DMS53 (cell line): ENCODE measurements around the gene CHCHD6.

Experiments used
- DNase-seq: peaks from one replicate; lab custom pipeline; 2025; lab: John Stamatoyannopoulos, UW

Gene CHCHD6

DNA sequence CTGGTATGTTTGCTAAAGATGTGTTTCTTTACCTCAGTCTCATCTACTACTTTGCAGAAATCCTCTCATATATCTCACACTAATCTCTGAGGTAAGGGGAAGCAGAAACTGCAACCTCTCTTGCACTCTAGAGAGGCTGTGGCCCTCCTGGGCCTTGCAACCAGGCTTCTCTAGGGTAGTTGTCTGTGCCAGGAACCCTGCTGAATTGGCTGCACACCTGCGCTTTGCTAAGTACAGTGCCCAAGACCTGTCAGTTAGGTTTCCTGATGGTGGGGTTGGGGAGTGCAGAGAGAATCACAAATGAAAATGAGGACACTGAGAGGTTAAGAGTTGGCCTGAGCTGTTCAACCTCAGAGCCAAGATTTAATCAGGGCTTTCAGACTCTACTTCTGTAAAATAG, 161.7 kb downstream of the CHCHD6 start:
- no peak for DNase-seq

GRCh38 chr3:126866175-126866759, 162.2 kb downstream of the CHCHD6 start:
- no peak for DNase-seq

DNA sequence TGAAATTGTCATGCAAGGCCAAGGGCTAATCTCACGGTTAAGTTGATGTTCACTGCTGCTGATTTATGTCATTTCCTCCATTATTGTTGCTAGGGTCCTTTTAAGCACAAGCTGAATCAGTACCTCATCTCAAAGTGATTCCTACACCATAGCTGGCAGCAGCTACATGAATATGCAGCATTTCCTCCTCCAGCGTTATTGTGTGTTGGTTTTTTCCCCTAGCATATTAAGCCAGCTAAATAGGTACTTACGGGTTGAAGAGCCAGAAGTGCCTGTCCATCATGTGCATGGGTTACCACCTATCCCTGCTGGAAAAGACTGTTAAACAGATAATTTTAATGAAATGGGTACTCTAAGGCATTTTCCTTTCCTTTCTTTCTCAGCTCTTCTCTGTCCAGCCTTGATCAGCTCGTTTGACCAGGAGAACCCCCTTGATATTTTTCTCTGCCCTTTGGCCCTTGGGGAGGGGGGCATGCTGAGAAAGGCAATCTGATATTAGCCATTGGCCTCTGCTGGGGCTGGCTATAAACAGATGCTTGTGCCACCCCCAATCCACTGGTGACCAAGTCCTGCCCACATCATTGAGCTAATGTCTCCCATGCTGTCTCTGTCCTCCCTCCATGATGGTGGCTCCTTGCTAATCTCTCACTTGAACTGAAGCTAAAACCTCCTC, 163.3 kb downstream of the CHCHD6 start:
- no peak for DNase-seq

GRCh38 chr3:126867863-126868200, 163.8 kb downstream of the CHCHD6 start:
- DNase-seq: no peak

- no peak for DNase-seq
Observed at GRCh38 chr3:126870608-126871210, 166.7 kb downstream of the CHCHD6 start.

DNA sequence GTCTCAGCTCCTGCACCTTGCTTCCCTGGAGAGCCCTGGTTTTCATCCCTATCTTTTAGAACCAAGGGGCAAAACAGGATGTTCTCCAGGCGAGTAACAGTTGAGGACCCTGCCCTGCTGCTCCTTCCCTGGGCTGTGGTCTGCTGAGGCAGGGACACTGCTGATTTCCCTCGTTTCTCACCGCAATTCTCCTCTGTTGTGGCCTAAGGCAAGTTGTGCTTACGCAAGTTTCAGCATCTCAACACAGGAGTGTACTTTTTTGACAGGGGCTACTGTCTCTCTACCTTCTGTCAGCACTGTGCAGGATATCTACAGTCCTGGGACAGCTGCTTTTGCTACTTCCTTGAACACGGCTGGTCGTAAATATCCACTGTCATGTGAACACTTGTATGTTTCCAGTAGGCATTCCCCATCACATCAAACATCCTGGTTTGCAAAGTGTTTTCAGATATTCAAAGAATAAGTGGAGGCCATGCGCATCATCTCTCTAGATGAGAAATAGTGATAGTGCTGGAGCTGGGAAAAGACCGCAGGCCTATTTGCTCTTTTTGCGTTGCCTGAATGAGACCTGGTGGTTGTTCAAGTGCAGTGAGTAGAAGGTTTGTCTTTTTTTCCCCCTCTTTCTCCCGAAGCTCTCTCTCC, 168.8 kb downstream of the CHCHD6 start:
- DNase-seq: no peak

- no peak for DNase-seq
Observed at GRCh38 chr3:126873416-126873815, 169.4 kb downstream of the CHCHD6 start.

DNA sequence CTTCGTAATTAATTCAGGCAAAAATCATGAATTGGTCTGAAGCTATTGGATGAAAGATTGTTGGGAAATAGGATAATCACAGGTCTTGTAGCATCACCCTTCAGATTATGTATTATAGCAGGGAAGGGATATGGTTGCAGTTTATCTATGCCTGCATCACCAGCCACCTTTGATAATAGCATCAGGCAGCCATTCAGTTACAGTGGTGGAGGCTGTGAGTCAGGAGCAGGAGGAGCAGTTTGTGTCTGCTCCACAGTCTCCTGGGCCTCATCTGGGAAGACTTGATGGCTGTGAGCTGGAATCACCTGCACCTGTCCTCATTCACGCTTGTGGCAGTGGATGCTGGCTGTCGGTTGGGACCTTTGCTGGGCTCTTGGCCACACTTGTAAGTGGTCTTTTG, 174.6 kb downstream of the CHCHD6 start:
- DNase-seq: no peak

DNA sequence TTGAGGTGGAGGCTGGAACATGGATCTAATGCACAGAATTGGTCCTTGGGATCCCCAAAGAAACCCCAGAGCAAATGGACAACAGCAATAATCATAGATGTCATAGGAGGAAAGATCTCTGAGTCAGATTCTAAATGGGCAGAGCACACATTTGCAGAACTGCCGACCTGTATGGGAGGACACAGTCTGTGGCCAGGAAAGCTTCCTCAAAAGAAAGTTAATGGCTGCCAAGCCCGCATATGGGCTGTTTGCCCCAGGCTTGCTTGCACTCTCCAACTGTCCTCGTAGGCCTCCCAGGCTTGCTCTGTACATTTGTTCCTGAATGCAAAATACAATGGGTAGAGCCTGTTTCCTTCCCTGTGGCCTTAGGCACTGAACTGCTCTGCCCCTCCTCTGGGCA, 176.9 kb downstream of the CHCHD6 start:
- no peak for DNase-seq

DNA sequence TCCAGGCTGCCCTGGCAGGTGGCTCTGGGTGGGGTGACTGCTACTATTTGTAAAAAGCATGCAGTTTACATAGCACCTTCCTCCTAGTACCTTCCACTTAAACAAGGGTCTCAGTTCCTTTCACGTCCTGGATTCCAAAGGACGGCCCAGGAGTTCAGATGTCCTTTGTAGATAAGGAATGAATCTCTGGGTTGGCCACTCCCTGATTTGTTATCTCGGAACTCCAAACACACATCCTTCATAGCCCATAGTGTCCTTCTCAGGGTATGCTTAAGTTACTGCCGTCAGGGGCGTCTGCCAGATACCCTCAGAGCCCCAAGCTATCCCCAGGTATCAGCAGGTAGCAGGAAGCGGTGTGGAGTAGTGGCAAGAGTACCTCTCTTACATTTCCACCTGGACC, 177.8 kb downstream of the CHCHD6 start:
- no peak for DNase-seq

GRCh38 chr3:126883241-126883640, 179.2 kb downstream of the CHCHD6 start:
- DNase-seq: no peak

DNA sequence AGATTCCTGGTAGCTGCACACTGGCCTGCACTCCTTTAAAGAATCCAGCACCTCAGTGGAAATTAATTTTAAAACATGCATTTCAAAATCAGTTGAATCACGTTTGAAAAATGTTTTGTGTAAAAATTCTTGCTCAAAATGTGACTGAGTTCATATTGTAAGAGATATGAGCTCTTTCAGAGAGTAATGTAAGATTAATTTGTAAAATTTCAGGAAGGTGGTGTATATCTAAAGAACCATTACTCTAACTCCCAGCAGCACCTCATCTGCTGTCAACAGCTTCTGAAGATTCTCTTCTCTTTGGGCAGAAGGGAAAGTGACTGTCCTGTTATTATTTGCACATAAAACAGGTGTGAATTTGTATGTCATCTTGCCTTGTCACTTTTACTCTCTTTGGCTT, 181.4 kb downstream of the CHCHD6 start:
- no peak for DNase-seq

- no peak for DNase-seq
Observed at GRCh38 chr3:126886217-126886616, 182.2 kb downstream of the CHCHD6 start.

GRCh38 chr3:126887686-126888085, 183.6 kb downstream of the CHCHD6 start:
- DNase-seq: no peak

- DNase-seq: no peak
Observed at GRCh38 chr3:126888186-126888760, 184.2 kb downstream of the CHCHD6 start.

DNA sequence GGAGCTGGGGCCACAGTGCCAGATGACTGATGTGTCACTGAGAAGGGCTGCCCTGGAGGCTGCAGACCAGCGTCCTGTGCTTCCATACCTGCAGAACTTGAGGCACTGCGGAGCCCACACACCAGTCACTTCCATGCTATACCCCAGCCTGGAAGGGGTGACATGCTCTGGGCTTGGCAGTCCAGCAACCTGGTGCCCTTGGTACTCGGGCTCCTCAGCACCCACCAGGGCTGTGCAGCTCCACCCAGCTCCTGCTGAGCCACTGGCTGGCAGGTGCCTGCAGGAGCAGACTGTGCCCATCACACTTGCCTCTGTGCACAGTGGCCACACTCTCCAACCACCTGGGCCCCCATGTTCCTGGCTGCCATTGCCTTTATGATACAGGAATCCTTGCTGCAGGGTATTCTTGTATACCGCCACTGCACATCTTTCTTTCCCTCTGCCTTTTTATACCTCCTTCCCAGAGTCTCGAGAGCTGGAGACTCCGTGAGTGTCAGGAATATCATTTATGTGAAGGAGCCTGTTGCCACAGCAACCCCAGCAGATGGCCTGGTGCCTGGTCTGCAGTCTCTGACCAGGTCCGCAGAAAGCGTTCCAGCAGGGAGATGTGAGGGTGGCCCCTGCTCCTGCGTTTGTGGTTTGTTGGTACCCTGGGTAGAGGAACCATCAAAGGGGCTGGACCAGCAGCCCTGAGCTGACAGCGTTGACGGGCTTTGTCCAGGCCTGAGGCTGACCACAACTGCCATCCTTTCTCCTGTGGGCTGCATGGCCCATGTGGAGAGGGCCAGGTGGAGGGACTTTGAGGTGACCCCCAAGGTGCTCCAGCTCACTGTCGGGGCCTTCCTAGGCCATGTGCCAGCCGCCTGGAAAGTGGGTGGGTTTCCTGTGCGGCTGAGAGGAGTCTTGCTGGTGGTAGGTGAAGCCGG, 185.5 kb downstream of the CHCHD6 start:
- no peak for DNase-seq

DNA sequence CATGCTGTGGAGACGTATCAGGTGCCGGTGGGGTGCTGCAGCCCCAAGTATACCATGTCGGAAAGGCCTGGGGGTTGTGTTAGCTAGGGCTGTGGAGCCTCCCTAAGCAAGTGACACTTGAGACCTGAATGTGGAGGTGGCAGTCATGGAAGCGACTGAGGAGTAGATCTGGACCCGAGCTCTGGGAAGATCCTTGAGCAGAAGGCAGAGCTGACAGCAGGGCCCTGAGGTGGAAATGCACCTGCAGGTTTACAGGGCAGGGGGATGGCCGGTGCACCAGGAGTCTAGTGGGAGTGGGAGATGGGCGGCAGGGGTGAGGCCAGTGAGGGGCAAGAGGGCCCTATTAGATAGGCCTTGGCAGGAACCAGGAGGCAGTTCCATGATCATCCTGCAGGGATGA, 187.1 kb downstream of the CHCHD6 start:
- DNase-seq: no peak

- DNase-seq: no peak
Observed at GRCh38 chr3:126891791-126892190, 187.8 kb downstream of the CHCHD6 start.

DNA sequence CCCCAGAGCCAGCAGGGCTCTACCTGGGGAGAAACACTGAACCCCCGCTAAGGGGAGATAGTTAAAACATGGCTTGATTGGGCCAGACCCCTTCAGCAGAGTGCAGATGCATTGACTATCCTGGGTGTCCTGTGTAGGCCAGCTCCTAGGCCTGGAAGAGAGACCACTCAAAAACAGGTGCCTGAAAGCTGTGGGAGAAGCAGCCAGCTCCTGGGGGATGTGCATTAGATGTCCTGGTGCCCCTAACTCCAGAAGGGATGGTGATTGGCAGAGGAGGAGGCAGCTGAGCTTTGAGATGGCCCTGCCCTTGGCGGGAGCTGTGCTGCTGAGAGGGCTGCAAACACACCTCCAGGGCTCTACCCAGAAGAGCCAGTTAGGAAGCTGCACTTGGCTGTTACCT, 189.6 kb downstream of the CHCHD6 start:
- no peak for DNase-seq

GRCh38 chr3:126894475-126894874, 190.4 kb downstream of the CHCHD6 start:
- no peak for DNase-seq

GRCh38 chr3:126895178-126896066, 191.4 kb downstream of the CHCHD6 start:
- no peak for DNase-seq
